HCT116 (cell line): ENCODE measurements around the gene TMC3.

Experiments used
- CBX3 ChIP-seq: IDR thresholded peaks from 2 replicates; pipeline ENCODE4 v1.6.1; 2012; ENCODE audit warnings: low read depth
- EZH2 ChIP-seq: fragments of 200-600 bp; sonication (generic); IDR thresholded peaks from 2 replicates; pipeline ENCODE4 v1.6.1; 2017; ENCODE audit warnings: antibody characterized with exemption, mixed run types
- POLR2A ChIP-seq: IDR thresholded peaks from 2 replicates; pipeline ENCODE4 v1.7.0; 2011; ENCODE audit warnings: borderline replicate concordance; ENCODE audit not compliant: insufficient read depth, insufficient read length; ENCODE audit errors: extremely low read depth
- POLR2AphosphoS5 ChIP-seq: IDR thresholded peaks from 2 replicates; pipeline ENCODE4 v1.6.1; 2011; ENCODE audit warnings: mild to moderate bottlenecking, low read depth, low read length, moderate library complexity
- TF ChIP-seq, protein P1 (sequence below), 3 experiments: fragments of 200-600 bp in 1 of 3; sonication (generic) in 1 of 3; IDR thresholded peaks in 2 of 3; conservative IDR thresholded peaks in 1 of 3; 2 replicates each; pipeline ENCODE4 v1.5.1; 2012 to 2017; ENCODE audit warnings: low read depth in 2 of 3, low read length in 2 of 3, antibody characterized with exemption in 1 of 3, borderline replicate concordance in 1 of 3, control low read depth in 1 of 3, mild to moderate bottlenecking in 1 of 3, mixed read lengths in 1 of 3, mixed run types in 1 of 3, moderate library complexity in 1 of 3; ENCODE audit not compliant: insufficient read depth in 1 of 3
- TF ChIP-seq, protein P2 (sequence below): IDR thresholded peaks from 2 replicates; pipeline ENCODE4 v1.6.1; 2012
- TF ChIP-seq, protein P3 (sequence below): IDR thresholded peaks from 2 replicates; pipeline ENCODE4 v1.6.1; 2012; ENCODE audit warnings: low read depth
- TF ChIP-seq, protein P4 (sequence below): IDR thresholded peaks from 2 replicates; pipeline ENCODE4 v1.6.1; 2012

DNA sequence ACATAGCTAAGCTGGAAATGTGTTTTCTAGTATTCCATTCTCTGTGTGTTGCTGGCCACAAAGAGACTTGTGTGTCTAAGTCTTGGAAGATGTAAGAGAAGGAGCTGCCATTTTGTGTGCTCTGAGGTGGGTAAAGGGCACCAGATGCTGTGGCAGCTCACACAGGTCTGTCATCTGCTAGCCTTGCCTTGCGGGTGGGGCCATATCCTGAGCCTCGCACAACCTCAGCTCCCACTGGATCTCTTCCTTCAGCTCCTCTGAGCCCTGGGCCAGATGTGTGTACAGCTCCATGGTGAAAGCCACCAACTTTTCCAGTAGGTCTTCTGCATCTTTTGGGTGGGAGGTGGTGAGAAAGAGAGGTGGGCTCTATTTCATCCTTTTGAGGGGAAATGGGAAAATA is 6.7 kb upstream of the TMC3 start:
- TF ChIP-seq, protein P1, sequence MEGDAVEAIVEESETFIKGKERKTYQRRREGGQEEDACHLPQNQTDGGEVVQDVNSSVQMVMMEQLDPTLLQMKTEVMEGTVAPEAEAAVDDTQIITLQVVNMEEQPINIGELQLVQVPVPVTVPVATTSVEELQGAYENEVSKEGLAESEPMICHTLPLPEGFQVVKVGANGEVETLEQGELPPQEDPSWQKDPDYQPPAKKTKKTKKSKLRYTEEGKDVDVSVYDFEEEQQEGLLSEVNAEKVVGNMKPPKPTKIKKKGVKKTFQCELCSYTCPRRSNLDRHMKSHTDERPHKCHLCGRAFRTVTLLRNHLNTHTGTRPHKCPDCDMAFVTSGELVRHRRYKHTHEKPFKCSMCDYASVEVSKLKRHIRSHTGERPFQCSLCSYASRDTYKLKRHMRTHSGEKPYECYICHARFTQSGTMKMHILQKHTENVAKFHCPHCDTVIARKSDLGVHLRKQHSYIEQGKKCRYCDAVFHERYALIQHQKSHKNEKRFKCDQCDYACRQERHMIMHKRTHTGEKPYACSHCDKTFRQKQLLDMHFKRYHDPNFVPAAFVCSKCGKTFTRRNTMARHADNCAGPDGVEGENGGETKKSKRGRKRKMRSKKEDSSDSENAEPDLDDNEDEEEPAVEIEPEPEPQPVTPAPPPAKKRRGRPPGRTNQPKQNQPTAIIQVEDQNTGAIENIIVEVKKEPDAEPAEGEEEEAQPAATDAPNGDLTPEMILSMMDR (IDR thresholded peaks at IDR 0.05 in 2 of 3, conservative IDR thresholded peaks at IDR 0.05 in 1 of 3; ENCODE audit: borderline replicate concordance in 1 of 3, insufficient read depth in 1 of 3, low read depth in 2 of 3, low read length in 2 of 3), result no peak
- TF ChIP-seq EZH2, result no peak
- TF ChIP-seq POLR2AphosphoS5, result no peak
- no peak for TF ChIP-seq CBX3
- TF ChIP-seq, protein P2, sequence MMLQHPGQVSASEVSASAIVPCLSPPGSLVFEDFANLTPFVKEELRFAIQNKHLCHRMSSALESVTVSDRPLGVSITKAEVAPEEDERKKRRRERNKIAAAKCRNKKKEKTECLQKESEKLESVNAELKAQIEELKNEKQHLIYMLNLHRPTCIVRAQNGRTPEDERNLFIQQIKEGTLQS, result no peak
- TF ChIP-seq, protein P3, sequence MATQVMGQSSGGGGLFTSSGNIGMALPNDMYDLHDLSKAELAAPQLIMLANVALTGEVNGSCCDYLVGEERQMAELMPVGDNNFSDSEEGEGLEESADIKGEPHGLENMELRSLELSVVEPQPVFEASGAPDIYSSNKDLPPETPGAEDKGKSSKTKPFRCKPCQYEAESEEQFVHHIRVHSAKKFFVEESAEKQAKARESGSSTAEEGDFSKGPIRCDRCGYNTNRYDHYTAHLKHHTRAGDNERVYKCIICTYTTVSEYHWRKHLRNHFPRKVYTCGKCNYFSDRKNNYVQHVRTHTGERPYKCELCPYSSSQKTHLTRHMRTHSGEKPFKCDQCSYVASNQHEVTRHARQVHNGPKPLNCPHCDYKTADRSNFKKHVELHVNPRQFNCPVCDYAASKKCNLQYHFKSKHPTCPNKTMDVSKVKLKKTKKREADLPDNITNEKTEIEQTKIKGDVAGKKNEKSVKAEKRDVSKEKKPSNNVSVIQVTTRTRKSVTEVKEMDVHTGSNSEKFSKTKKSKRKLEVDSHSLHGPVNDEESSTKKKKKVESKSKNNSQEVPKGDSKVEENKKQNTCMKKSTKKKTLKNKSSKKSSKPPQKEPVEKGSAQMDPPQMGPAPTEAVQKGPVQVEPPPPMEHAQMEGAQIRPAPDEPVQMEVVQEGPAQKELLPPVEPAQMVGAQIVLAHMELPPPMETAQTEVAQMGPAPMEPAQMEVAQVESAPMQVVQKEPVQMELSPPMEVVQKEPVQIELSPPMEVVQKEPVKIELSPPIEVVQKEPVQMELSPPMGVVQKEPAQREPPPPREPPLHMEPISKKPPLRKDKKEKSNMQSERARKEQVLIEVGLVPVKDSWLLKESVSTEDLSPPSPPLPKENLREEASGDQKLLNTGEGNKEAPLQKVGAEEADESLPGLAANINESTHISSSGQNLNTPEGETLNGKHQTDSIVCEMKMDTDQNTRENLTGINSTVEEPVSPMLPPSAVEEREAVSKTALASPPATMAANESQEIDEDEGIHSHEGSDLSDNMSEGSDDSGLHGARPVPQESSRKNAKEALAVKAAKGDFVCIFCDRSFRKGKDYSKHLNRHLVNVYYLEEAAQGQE, result no peak
- no peak for TF ChIP-seq POLR2A
- TF ChIP-seq, protein P4, sequence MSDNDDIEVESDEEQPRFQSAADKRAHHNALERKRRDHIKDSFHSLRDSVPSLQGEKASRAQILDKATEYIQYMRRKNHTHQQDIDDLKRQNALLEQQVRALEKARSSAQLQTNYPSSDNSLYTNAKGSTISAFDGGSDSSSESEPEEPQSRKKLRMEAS, result no peak
